ENCODE measurements around the gene SAP30.

SAP30 gene

DNA sequence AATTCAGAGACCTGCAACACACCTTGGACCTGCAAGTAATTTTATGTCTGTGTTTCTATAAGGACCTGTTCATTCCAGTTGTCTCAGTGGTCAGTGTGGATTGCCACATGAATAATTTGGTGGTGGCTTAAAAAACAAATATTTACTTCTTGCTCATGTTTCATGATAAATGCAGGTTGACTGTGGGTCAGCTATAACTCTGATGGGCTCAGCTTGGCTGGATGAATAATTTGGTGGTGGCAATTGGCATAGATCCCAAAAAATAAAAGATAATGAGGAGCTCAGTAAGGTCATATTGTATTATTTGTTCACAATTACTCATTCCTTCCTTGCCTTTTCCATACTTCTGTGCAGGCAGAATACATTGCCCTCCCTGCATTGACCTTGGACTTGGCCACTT is 47.1 kb downstream of the SAP30 start:
- Histone ChIP-seq H3K23ac (ENCODE audit: low read depth, low read length, poor library complexity) (no peak overlapping the region), H2BK15ac (ENCODE audit: low read length) (no peak overlapping the region), H3K79me1 (ENCODE audit: low read depth, low read length) (no peaks in the 10 kb centered on the region), H4K8ac (ENCODE audit: low read depth, low read length) (no peak overlapping the region), H3K36me3 (replicated peaks in 1 of 2; ENCODE audit: control insufficient read depth in 2 of 2, insufficient read depth in 2 of 2, low read length in 2 of 2) (no peaks in the 10 kb centered on the region), H3K27me3 (ENCODE audit: control insufficient read depth in 3 of 3, insufficient read depth in 3 of 3, low read depth in 1 of 3, low read length in 3 of 3) (no peaks in the 10 kb centered on the region), H2AK5ac (ENCODE audit: low read depth, low read length) (no peak overlapping the region), H3K14ac (ENCODE audit: low read length) (no peak overlapping the region), H3K4me2 (ENCODE audit: insufficient read depth, low read length, poor library complexity, severe bottlenecking) (no peak overlapping the region), H3K4me3 (ENCODE audit: low read length in 2 of 2) (no peak overlapping the region), H4K91ac (ENCODE audit: low read depth, low read length, poor library complexity) (no peak overlapping the region), H2BK120ac (ENCODE audit: low read depth, low read length) (no peak overlapping the region), H2AFZ (ENCODE audit: low read length) (no peak overlapping the region), H2BK12ac (ENCODE audit: low read length) (no peak overlapping the region), H3K4ac (ENCODE audit: low read length) (no peak overlapping the region), H3K9me3 (replicated peaks in 1 of 2; ENCODE audit: control insufficient read depth in 2 of 2, insufficient read depth in 1 of 2, low read depth in 1 of 2, low read length in 2 of 2) (no peaks in the 10 kb centered on the region), H3K18ac (ENCODE audit: low read length) (no peak overlapping the region), H3K27ac (replicated peaks; ENCODE audit: low read length) (no peak overlapping the region), H2BK5ac (ENCODE audit: low read length) (no peak overlapping the region), H3K9ac (ENCODE audit: low read depth, low read length, poor library complexity) (no peak overlapping the region), H3K4me1 (ENCODE audit: control insufficient read depth in 2 of 2, insufficient read depth in 1 of 2, low read depth in 1 of 2, low read length in 2 of 2) (no peaks in the 10 kb centered on the region)
- no peak for DNase-seq (ENCODE audit: low spot score)

DNA sequence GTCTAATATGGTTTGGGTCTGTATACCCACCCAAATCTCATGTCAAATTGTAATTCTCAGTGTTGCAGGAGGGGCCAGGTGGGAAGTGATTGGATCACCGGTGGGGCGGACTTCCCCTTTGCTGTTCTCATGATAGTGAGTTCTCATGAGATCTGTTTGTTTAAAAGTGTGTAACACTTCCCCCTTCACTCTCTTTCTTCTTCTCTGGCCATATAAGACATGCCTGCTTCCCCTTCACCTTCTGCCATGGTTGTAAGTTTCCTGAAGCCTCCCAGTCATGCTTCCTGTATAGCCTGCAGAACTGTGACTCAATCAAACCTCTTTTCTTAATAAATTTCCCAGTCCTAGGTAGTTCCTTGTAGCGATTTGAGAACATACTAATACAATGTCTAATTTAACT is 47.9 kb downstream of the SAP30 start:
- Histone ChIP-seq H3K27ac (replicated peaks; ENCODE audit: low read length) (no peak overlapping the region), H3K4me3 (ENCODE audit: low read length in 2 of 2) (no peak overlapping the region), H3K14ac (ENCODE audit: low read length) (no peak overlapping the region), H3K4me1 (ENCODE audit: control insufficient read depth in 2 of 2, insufficient read depth in 1 of 2, low read depth in 1 of 2, low read length in 2 of 2) (no peaks in the 10 kb centered on the region), H2AK5ac (ENCODE audit: low read depth, low read length) (no peak overlapping the region), H3K27me3 (ENCODE audit: control insufficient read depth in 3 of 3, insufficient read depth in 3 of 3, low read depth in 1 of 3, low read length in 3 of 3) (no peaks in the 10 kb centered on the region), H3K23ac (ENCODE audit: low read depth, low read length, poor library complexity) (no peak overlapping the region), H3K79me1 (ENCODE audit: low read depth, low read length) (no peaks in the 10 kb centered on the region), H2BK5ac (ENCODE audit: low read length) (no peak overlapping the region), H3K36me3 (replicated peaks in 1 of 2; ENCODE audit: control insufficient read depth in 2 of 2, insufficient read depth in 2 of 2, low read length in 2 of 2) (no peaks in the 10 kb centered on the region), H2BK15ac (ENCODE audit: low read length) (no peak overlapping the region), H3K18ac (ENCODE audit: low read length) (no peak overlapping the region), H4K8ac (ENCODE audit: low read depth, low read length) (no peak overlapping the region), H2BK12ac (ENCODE audit: low read length) (no peak overlapping the region), H4K91ac (ENCODE audit: low read depth, low read length, poor library complexity) (no peak overlapping the region), H3K9ac (ENCODE audit: low read depth, low read length, poor library complexity) (no peak overlapping the region), H2AFZ (ENCODE audit: low read length) (no peak overlapping the region), H2BK120ac (ENCODE audit: low read depth, low read length) (no peak overlapping the region), H3K4me2 (ENCODE audit: insufficient read depth, low read length, poor library complexity, severe bottlenecking) (no peak overlapping the region), H3K9me3 (replicated peaks in 1 of 2; ENCODE audit: control insufficient read depth in 2 of 2, insufficient read depth in 1 of 2, low read depth in 1 of 2, low read length in 2 of 2) (no peaks in the 10 kb centered on the region), H3K4ac (ENCODE audit: low read length) (no peak overlapping the region)
- no peak for DNase-seq (ENCODE audit: low spot score)
- WGBS, 2 donors (ENCODE audit: extremely low coverage in 2 of 2, insufficient read length in 2 of 2, insufficient replicate concordance in 1 of 2), result no CpG with 5 or more reads among the region's 3 CpGs

DNA sequence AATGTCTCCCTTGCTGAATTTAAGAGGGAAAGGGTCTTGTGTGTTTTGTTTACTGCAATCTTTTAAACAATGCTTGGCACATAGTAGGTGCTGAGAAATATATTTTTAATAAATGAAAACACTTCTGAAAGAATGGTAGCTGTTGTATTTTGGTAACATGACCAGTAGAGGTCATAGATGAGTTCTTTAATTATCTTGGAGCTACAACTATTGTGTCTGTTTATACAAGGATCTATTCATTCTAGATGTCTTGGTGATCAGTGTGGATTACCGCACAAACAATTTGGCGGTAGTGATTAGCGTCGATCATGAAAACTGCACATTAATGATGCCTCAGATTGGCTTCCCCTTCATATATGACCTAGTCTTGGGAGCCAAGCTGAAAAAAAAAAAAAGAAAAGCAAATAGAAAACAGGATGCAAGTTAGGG is 49.6 kb downstream of the SAP30 start:
- H3K27ac ChIP-seq (replicated peaks; ENCODE audit: low read length), result no peak overlapping the region
- H2BK120ac ChIP-seq (ENCODE audit: low read depth, low read length), result no peak overlapping the region
- no CpG with 5 or more reads among the region's 4 CpGs for WGBS, 2 donors (ENCODE audit: extremely low coverage in 2 of 2, insufficient read length in 2 of 2, insufficient replicate concordance in 1 of 2)
- H2AFZ ChIP-seq (ENCODE audit: low read length), result no peak overlapping the region
- H3K4me1 ChIP-seq (ENCODE audit: control insufficient read depth in 2 of 2, insufficient read depth in 1 of 2, low read depth in 1 of 2, low read length in 2 of 2), result no peaks in the 10 kb centered on the region
- no peak overlapping the region for H2BK12ac ChIP-seq (ENCODE audit: low read length)
- no peak overlapping the region for H2BK5ac ChIP-seq (ENCODE audit: low read length)
- H3K18ac ChIP-seq (ENCODE audit: low read length), result no peak overlapping the region
- no peak overlapping the region for H3K4ac ChIP-seq (ENCODE audit: low read length)
- no peaks in the 10 kb centered on the region for H3K27me3 ChIP-seq (ENCODE audit: control insufficient read depth in 3 of 3, insufficient read depth in 3 of 3, low read depth in 1 of 3, low read length in 3 of 3)
- no peak overlapping the region for H2AK5ac ChIP-seq (ENCODE audit: low read depth, low read length)
- DNase-seq (ENCODE audit: low spot score), result no peak
- H4K91ac ChIP-seq (ENCODE audit: low read depth, low read length, poor library complexity), result no peak overlapping the region
- no peaks in the 10 kb centered on the region for H3K36me3 ChIP-seq (replicated peaks in 1 of 2; ENCODE audit: control insufficient read depth in 2 of 2, insufficient read depth in 2 of 2, low read length in 2 of 2)
- H2BK15ac ChIP-seq (ENCODE audit: low read length), result no peak overlapping the region
- H3K4me3 ChIP-seq (ENCODE audit: low read length in 2 of 2), result no peak overlapping the region
- no peak overlapping the region for H3K4me2 ChIP-seq (ENCODE audit: insufficient read depth, low read length, poor library complexity, severe bottlenecking)
- no peak overlapping the region for H3K14ac ChIP-seq (ENCODE audit: low read length)
- H3K23ac ChIP-seq (ENCODE audit: low read depth, low read length, poor library complexity), result no peak overlapping the region
- no peak overlapping the region for H4K8ac ChIP-seq (ENCODE audit: low read depth, low read length)
- H3K9me3 ChIP-seq (replicated peaks in 1 of 2; ENCODE audit: control insufficient read depth in 2 of 2, insufficient read depth in 1 of 2, low read depth in 1 of 2, low read length in 2 of 2), result no peaks in the 10 kb centered on the region
- no peak overlapping the region for H3K9ac ChIP-seq (ENCODE audit: low read depth, low read length, poor library complexity)
- H3K79me1 ChIP-seq (ENCODE audit: low read depth, low read length), result no peaks in the 10 kb centered on the region

DNA sequence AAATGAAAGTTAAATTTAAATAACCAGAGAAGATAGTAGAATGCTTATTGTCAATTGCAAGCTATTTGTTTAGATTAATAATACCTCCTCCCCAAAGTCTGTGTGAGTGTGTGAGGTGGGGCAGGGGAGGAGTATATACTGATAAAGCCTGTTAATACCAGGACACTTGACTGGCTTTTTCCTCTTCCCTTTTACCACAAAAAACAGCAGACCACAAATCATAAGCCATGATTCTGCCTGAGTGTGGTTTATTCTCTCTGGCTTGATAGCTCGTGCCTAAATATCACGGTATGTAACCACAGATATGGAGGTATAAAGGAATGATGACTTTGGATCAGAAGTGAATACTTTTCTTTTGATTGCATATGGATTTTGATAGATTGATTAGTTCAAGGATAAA is 50.0 kb downstream of the SAP30 start:
- no peak overlapping the region for H2BK120ac ChIP-seq (ENCODE audit: low read depth, low read length)
- H3K4me2 ChIP-seq (ENCODE audit: insufficient read depth, low read length, poor library complexity, severe bottlenecking), result no peak overlapping the region
- no peak overlapping the region for H2AFZ ChIP-seq (ENCODE audit: low read length)
- no peaks in the 10 kb centered on the region for H3K4me1 ChIP-seq (ENCODE audit: control insufficient read depth in 2 of 2, insufficient read depth in 1 of 2, low read depth in 1 of 2, low read length in 2 of 2)
- no peak overlapping the region for H3K4ac ChIP-seq (ENCODE audit: low read length)
- H3K9ac ChIP-seq (ENCODE audit: low read depth, low read length, poor library complexity), result no peak overlapping the region
- H3K9me3 ChIP-seq (replicated peaks in 1 of 2; ENCODE audit: control insufficient read depth in 2 of 2, insufficient read depth in 1 of 2, low read depth in 1 of 2, low read length in 2 of 2), result no peaks in the 10 kb centered on the region
- no peak overlapping the region for H3K18ac ChIP-seq (ENCODE audit: low read length)
- no peaks in the 10 kb centered on the region for H3K27me3 ChIP-seq (ENCODE audit: control insufficient read depth in 3 of 3, insufficient read depth in 3 of 3, low read depth in 1 of 3, low read length in 3 of 3)
- no peak overlapping the region for H3K23ac ChIP-seq (ENCODE audit: low read depth, low read length, poor library complexity)
- no peak overlapping the region for H2BK12ac ChIP-seq (ENCODE audit: low read length)
- no peak overlapping the region for H4K8ac ChIP-seq (ENCODE audit: low read depth, low read length)
- H2BK15ac ChIP-seq (ENCODE audit: low read length), result no peak overlapping the region
- no peak overlapping the region for H3K4me3 ChIP-seq (ENCODE audit: low read length in 2 of 2)
- H3K27ac ChIP-seq (replicated peaks; ENCODE audit: low read length), result no peak overlapping the region
- no peak overlapping the region for H4K91ac ChIP-seq (ENCODE audit: low read depth, low read length, poor library complexity)
- H3K79me1 ChIP-seq (ENCODE audit: low read depth, low read length), result no peaks in the 10 kb centered on the region
- DNase-seq (ENCODE audit: low spot score), result no peak
- WGBS, 2 donors (ENCODE audit: extremely low coverage in 2 of 2, insufficient read length in 2 of 2, insufficient replicate concordance in 1 of 2), result no CpG with 5 or more reads among the region's 2 CpGs
- H2BK5ac ChIP-seq (ENCODE audit: low read length), result no peak overlapping the region
- no peak overlapping the region for H2AK5ac ChIP-seq (ENCODE audit: low read depth, low read length)
- no peak overlapping the region for H3K14ac ChIP-seq (ENCODE audit: low read length)
- no peaks in the 10 kb centered on the region for H3K36me3 ChIP-seq (replicated peaks in 1 of 2; ENCODE audit: control insufficient read depth in 2 of 2, insufficient read depth in 2 of 2, low read length in 2 of 2)
